Right lobe of liver (tissue), 6 donors: ENCODE measurements around the gene BAIAP2. TPM values are rescaled to one million over a fixed set of nuclear protein-coding genes. Genes with fewer than 3 reads are reported as not detected.
A peak's percentile ranks its signal among the peaks of the same experiment; 100 is the strongest.

Experiments used
- ATAC-seq, 4 donors: fragments of 200-7000 bp; cut with Tn5 transposase; one replicate each; pipeline ENCODE4 v1.9.1; 2020; ENCODE audit warnings: mild to moderate bottlenecking in 4 of 4, moderate library complexity in 4 of 4
- DNase-seq, 3 donors: peaks; one replicate each; pipeline ENCODE4 v3.0.0-alpha.2; 2020
- H3K27ac ChIP-seq, 3 donors: fragments of 200-600 bp; one replicate each; pipeline ENCODE4 v1.8.0; 2022
- H3K27me3 ChIP-seq, 2 donors: fragments of 200-600 bp; one replicate each; pipeline ENCODE4 v1.8.0; 2022
- H3K36me3 ChIP-seq, 4 donors: fragments of 200-600 bp; sonication (generic) in 1 of 4; one replicate each; pipeline versions ENCODE4 v1.5.1 to v1.8.0; 2017 to 2022; ENCODE audit warnings: control low read depth in 1 of 4
- H3K4me1 ChIP-seq, 4 donors: fragments of 200-600 bp; sonication (generic) in 1 of 4; one replicate each; pipeline versions ENCODE4 v1.5.1 to v1.8.0; 2017 to 2022; ENCODE audit warnings: control low read depth in 1 of 4
- H3K4me3 ChIP-seq, 3 donors: fragments of 200-600 bp; one replicate each; pipeline ENCODE4 v1.8.0; 2022
- H3K9me3 ChIP-seq, 4 donors: fragments of 200-600 bp; sonication (generic) in 1 of 4; one replicate each; pipeline versions ENCODE4 v1.5.1 to v1.8.0; 2017 to 2022; ENCODE audit warnings: control low read depth in 1 of 4
- POLR2A ChIP-seq: fragments of 450-650 bp; IDR thresholded peaks from one replicate; pipeline ENCODE4 v1.6.1; 2017; ENCODE audit warnings: antibody characterized with exemption, mild to moderate bottlenecking
- WGBS: methylation state at CpG from one replicate; pipeline ENCODE4 v1.1.6; 2018; ENCODE audit warnings: low coverage, low lambda C conversion rate; ENCODE audit not compliant: insufficient coverage; ENCODE audit errors: missing lambda C conversion rate; 5-methylcytosine and 5-hydroxymethylcytosine counted together
- intact Hi-C, 2 donors: fragments of 100-400 bp; cut with DNase I; formaldehyde crosslinking; loops; one replicate each; pipeline versions ENCODE4 v1.11.2 to v1.14.1; 2022
- total RNA-seq, 6 experiments: library from RNA; depleted of rRNA in 2 of 6; stranded (reverse); fragments of >200 nt in 2 of 6; fragmentation: NEBNext Ultra II Directional in 3 of 6; extraction: Animal tissue kit (Norgen Biotek cat#: 25700) in 3 of 6; gene quantifications; one replicate each; pipeline versions ENCODE4 v1.1.0 to v1.2.4, GENCODE V29; 2016 to 2023
- TF ChIP-seq, protein P1 (sequence below), 4 donors: fragments of 200-600 bp in 3 of 4; fragments of 450-650 bp in 1 of 4; IDR thresholded peaks; one replicate each; pipeline versions ENCODE4 v1.5.1 to v1.8.0; 2016 to 2022; ENCODE audit warnings: antibody characterized with exemption in 4 of 4, mild to moderate bottlenecking in 2 of 4
- donor health status: DM: no; HTN: yes; CAD: no.
- donor health status: DM: no; HTN: no; CAD: no.
- donor health status: DM: no; HTN: no; CAD: no.
- donor health status: DM: no; HTN: yes; CAD: no.
- donor health status: DM: no; HTN: yes; CAD: no.

BAIAP2 gene
- total RNA-seq, 6 experiments from 2014 or later, result 46.6 to 139 (median 63.3) TPM

DNA sequence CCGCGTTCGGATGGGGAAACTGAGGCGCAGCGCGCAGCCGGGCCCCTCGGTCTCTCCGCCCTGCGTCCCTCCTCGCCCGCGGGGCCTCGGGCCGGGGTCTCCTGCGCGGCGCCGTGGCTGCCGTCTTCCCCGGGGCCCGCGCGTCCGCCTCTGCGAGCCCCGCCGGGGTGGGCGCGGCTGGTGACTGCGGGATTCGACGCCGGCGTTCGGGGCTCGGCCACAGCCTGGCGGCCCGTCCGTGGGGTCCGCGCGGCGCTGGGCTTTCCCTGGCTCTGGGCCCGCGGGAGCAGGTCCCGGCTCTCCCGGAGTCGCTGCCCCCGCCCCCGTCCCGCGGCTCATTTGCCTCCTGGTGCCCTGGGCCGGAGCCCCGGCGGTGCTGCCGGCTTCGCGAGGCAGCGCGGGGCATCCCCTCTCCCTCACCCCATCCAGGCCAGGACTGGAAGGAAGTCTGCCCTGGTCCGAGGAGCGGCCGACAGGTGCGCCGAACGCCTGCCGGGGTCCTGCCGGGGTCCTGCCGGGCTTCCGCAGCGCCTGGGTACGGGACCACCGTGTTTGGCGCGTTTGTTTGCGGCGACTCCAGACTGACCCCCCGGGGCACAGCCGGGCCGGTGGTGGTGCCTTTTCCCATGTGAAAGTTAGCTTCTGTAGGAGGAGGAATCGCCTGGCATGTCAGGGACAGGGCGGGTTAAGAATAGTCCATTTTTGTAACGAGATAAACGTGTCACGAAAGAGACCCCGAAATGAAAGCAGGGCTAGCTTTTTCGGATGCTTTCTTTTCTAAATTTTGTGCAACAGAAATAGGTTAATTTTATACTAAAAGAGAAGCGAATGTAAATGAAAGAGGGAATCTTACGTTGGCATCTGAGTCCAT, 42.6 kb upstream of the BAIAP2 start:
- Histone ChIP-seq H3K9me3 (no peaks in the 10 kb centered on the region), H3K4me3 (peak overlapping the region; percentile 87 to 98 (median 87)), H3K4me1 (peaks cover 0 to 19% (median 10%) of the 10 kb centered on the region in 4 donors), H3K27ac (peak overlapping the region; percentile 36 to 73 (median 57)), H3K27me3 (no peaks in the 10 kb centered on the region), H3K36me3 (peaks cover 0 to 21% (median 6%) of the 10 kb centered on the region in 4 donors)
- ATAC-seq, result peak in 2 of 4 donors; percentile 2 to 15
- intact Hi-C loops, result loop anchor here in 1 of 2 donors (10.0 kb wide), 1 partner anchor 112 kb away; no protein-coding TSS in a partner anchor
- WGBS, result 2% methylated on average over 33 of the region's 90 CpGs
- TF ChIP-seq, protein P1, sequence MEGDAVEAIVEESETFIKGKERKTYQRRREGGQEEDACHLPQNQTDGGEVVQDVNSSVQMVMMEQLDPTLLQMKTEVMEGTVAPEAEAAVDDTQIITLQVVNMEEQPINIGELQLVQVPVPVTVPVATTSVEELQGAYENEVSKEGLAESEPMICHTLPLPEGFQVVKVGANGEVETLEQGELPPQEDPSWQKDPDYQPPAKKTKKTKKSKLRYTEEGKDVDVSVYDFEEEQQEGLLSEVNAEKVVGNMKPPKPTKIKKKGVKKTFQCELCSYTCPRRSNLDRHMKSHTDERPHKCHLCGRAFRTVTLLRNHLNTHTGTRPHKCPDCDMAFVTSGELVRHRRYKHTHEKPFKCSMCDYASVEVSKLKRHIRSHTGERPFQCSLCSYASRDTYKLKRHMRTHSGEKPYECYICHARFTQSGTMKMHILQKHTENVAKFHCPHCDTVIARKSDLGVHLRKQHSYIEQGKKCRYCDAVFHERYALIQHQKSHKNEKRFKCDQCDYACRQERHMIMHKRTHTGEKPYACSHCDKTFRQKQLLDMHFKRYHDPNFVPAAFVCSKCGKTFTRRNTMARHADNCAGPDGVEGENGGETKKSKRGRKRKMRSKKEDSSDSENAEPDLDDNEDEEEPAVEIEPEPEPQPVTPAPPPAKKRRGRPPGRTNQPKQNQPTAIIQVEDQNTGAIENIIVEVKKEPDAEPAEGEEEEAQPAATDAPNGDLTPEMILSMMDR (IDR thresholded peaks at IDR 0.05), result no peak
- peak; percentile 4 for TF ChIP-seq POLR2A
- DNase-seq, result peak in 1 of 3 donors; percentile 61

DNA sequence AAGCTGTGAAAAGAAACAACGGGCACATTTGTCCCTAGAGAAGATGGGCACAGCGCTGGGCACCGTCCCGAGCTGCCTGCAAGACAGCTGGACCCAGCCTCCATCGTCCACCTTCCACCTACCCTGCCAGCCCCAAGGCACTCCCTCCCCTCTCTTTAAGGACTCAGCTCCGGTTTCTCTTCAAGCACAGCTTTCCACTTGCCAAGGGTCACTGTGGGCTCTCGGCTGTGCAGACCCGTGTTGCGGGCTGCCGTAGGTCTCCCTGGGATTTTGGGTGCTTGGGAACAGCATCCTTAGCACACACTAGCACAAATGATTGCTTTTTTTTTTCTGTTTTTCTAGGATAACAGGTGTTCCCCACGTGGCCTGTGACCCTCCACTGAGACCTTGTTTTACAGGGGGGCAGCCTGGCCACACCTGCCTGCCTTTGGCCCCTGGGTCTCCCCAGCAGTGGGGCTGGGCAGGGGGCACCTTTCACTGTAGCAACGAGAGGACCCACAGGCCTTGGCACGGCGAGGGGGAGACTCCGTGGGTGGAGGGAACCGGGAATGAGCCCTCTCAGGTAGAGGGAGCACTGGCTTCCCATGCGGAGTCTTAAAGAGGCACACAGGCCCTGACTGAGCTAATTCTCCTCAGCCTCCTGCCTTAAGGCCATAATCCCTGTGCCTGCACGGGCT, 41.9 kb upstream of the BAIAP2 start:
- H3K27ac ChIP-seq, result no peak overlapping the region
- H3K27me3 ChIP-seq, result no peaks in the 10 kb centered on the region
- peaks cover 0 to 28% (median 7%) of the 10 kb centered on the region in 4 donors for H3K36me3 ChIP-seq
- no peak for ATAC-seq
- WGBS, result 24% methylated on average over 6 of the region's 18 CpGs
- H3K4me3 ChIP-seq, result peak overlapping the region; percentile 87 to 98 (median 87)
- peak in 1 of 3 donors; percentile 45 for DNase-seq
- intact Hi-C loops, result loop anchor here in 1 of 2 donors (10.0 kb wide), 1 partner anchor 112 kb away; no protein-coding TSS in a partner anchor
- no peaks in the 10 kb centered on the region for H3K9me3 ChIP-seq
- no peak for TF ChIP-seq POLR2A
- TF ChIP-seq, protein P1 (IDR thresholded peaks at IDR 0.05), result no peak
- H3K4me1 ChIP-seq, result peaks cover 0 to 19% (median 10%) of the 10 kb centered on the region in 4 donors

DNA sequence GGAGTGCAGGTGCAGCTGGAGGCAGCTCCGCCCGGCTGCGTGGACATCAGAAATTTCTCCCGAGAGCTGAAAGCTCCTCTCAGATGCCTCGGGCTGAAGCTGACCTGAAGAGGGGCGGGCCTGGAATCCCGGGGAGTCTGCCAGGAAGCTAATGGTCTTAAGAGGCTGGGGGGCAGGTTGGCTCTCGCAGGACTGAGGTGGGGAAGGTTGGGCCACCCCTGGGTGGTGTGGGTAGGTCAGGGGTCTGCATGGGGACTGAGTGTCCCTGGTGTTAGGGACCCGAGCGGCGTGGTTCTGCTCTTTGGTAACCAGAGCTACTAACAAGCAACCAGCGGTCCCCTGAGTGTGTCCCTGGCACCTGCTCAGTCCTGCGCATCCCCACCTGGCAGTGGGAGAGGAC, 39.8 kb upstream of the BAIAP2 start:
- no peak overlapping the region for H3K4me3 ChIP-seq
- TF ChIP-seq POLR2A, result no peak
- peaks cover 0 to 17% (median 7%) of the 10 kb centered on the region in 4 donors for H3K4me1 ChIP-seq
- no peak overlapping the region for H3K27ac ChIP-seq
- H3K27me3 ChIP-seq, result no peaks in the 10 kb centered on the region
- 95% methylated on average over 7 of the region's 13 CpGs for WGBS
- no peaks in the 10 kb centered on the region for H3K9me3 ChIP-seq
- peak in 1 of 3 donors; percentile 37 for DNase-seq
- peaks cover 0 to 40% (median 7%) of the 10 kb centered on the region in 4 donors for H3K36me3 ChIP-seq
- intact Hi-C loops, result loop anchor here in 1 of 2 donors (10.0 kb wide), 1 partner anchor 110 kb away; no protein-coding TSS in a partner anchor
- no peak for ATAC-seq

DNA sequence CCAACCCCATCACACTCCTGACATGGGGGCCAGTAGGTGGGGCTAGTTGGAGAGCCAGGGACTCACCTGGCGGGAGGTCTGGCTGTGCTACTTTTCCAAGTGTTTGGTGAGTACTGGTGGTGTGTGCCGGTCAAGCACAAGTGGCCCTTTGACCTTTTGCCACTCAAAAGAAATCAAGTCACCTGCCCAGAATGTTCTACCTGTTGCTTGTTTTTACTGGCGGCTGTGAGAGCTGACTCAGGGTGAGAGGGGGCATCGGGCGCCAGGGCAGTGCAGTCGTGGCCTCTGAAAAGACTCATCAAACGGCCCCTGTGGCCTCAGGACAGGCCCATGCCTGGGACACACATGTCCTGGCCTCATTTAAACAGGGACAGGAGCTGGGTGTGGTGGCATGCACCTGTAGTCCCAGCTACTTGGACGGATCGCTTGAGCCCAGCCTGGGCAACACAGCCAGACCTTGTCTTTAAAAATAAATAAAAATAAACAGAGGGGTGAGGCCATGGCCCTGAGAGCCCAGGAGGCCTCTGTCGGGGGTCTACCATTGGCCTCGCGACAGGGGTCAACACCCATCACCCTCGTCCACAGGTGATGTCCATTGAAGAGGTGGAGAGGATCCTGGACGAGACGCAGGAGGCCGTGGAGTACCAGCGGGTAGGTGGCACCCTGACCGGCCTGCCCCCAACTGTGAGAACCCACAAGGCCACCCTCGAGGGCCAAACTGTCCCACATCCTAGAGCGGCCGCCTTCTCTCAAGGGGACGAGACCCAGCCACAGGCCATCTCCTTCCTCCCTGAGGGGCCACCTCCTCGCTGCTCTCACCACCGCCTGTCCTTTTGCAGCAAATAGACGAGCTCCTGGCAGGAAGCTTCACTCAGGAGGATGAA, 38.3 kb upstream of the BAIAP2 start:
- intact Hi-C loops, result loop anchor here in 1 of 2 donors (10.0 kb wide), 1 partner anchor 108 kb away; no protein-coding TSS in a partner anchor
- Histone ChIP-seq H3K9me3 (no peaks in the 10 kb centered on the region), H3K4me3 (no peak overlapping the region), H3K27ac (no peak overlapping the region), H3K27me3 (no peaks in the 10 kb centered on the region), H3K4me1 (peaks cover 0 to 32% (median 15%) of the 10 kb centered on the region in 4 donors), H3K36me3 (peaks cover 0 to 40% (median 7%) of the 10 kb centered on the region in 4 donors)
- ATAC-seq (no peak), DNase-seq (peak in 1 of 3 donors; percentile 40)
- TF ChIP-seq POLR2A, result no peak
- TF ChIP-seq, protein P1 (IDR thresholded peaks at IDR 0.05), result no peak
- 74% methylated on average over 6 of the region's 25 CpGs for WGBS
